Gastroesophageal sphincter (tissue), 4 donors: ENCODE results near the gene REEP1. TPM values are rescaled to one million over a fixed set of nuclear protein-coding genes. Genes with fewer than 3 reads are reported as not detected.

Source experiments
- ATAC-seq: fragments of 150-250 bp; one replicate; pipeline ENCODE4 v1.9.1; 2016; ENCODE audit warnings: mild to moderate bottlenecking, moderate library complexity
- H3K27ac ChIP-seq, 4 donors: fragments of 200-600 bp; sonication (generic) in 3 of 4; 1 replicate in 3 of 4; 2 replicates in 1 of 4; pipeline ENCODE4 v1.5.1; 2016 to 2019
- H3K27me3 ChIP-seq: fragments of 200-600 bp; sonication (generic); one replicate; pipeline ENCODE4 v1.5.1; 2019
- H3K36me3 ChIP-seq, 2 donors: fragments of 200-600 bp; sonication (generic); one replicate each; pipeline ENCODE4 v1.5.1; 2019; ENCODE audit warnings: control low read depth in 1 of 2
- H3K4me1 ChIP-seq, 3 donors: fragments of 200-600 bp; sonication (generic); 1 replicate in 2 of 3; 2 replicates in 1 of 3; pipeline ENCODE4 v1.5.1; 2016 to 2019; ENCODE audit warnings: control low read depth in 2 of 3
- H3K4me3 ChIP-seq, 2 donors: fragments of 200-600 bp; sonication (generic); one replicate each; pipeline ENCODE4 v1.5.1; 2019; ENCODE audit warnings: mild to moderate bottlenecking in 1 of 2, moderate library complexity in 1 of 2
- H3K9me3 ChIP-seq, 3 donors: fragments of 200-600 bp; sonication (generic); one replicate each; pipeline ENCODE4 v1.5.1; 2017 to 2019; ENCODE audit warnings: control low read depth in 2 of 3
- CTCF ChIP-seq, 4 experiments: fragments of 200-600 bp in 2 of 4; fragments of 450-650 bp in 2 of 4; sonication (generic) in 1 of 4; IDR thresholded peaks; one replicate each; pipeline ENCODE4 v1.5.1; 2017 to 2019; ENCODE audit warnings: antibody characterized with exemption in 4 of 4, mild to moderate bottlenecking in 2 of 4, moderate library complexity in 2 of 4
- EP300 ChIP-seq: sonication (generic); formaldehyde crosslinking; IDR thresholded peaks from one replicate; pipeline ENCODE4 v1.6.1; 2017; ENCODE audit warnings: antibody characterized with exemption, mild to moderate bottlenecking
- POLR2A ChIP-seq, 2 donors: fragments of 450-650 bp; IDR thresholded peaks; one replicate each; pipeline ENCODE4 v1.6.1; 2017; ENCODE audit warnings: antibody characterized with exemption in 2 of 2, mild to moderate bottlenecking in 2 of 2, moderate library complexity in 1 of 2
- POLR2AphosphoS5 ChIP-seq: sonication (generic); formaldehyde crosslinking; IDR thresholded peaks from one replicate; pipeline ENCODE4 v1.6.1; 2017; ENCODE audit warnings: antibody characterized with exemption
- WGBS, 2 donors: methylation state at CpG; one replicate each; pipeline ENCODE4 v1.1.5; 2018; ENCODE audit warnings: low coverage in 1 of 2; 5-methylcytosine and 5-hydroxymethylcytosine counted together
- total RNA-seq, 4 donors: library from RNA; depleted of rRNA; stranded (reverse); fragments of >200 nt; gene quantifications; one replicate each; pipeline ENCODE4 v1.1.0, GENCODE V29; 2016

REEP1 gene
- total RNA-seq, 4 donors from 2014 or later, result 22.9 to 107 (median 70.7) TPM

DNA sequence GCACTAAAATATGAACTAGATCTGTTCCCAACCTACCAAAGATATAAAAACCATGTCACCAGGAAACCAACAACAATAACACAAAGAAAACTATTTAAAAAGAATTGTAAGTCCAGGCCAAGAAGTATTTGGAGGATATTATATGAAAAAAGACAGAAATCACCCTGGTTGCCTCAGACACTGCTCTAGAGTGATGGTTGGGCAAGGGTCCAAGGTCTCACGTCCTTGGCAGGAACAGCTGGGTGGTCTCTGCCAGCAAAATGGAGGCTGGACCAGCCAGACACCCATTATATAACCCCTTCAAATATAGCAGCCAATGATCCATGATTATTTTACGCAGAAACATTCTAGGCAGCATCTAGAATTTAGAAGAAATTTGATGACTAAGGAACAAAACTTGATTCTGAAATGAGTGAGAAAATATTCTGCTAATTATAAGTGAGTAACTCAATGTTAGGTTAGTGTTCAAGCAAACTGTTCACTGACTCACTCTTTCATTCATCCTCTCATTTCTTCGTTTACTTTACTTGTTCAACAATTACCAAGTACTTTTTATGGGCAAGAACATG is 102.8 kb downstream of the REEP1 start:
- no peaks in the 10 kb centered on the region for H3K27me3 ChIP-seq
- H3K4me3 ChIP-seq, result no peak overlapping the region
- TF ChIP-seq CTCF (IDR thresholded peaks at IDR 0.05) (no peak), POLR2AphosphoS5 (peak; percentile 59)
- H3K27ac ChIP-seq, result peak overlapping the region; percentile 34 to 98 (median 78)
- 16 to 21% methylated on average over 3 of the region's 3 CpGs for WGBS, 2 donors
- H3K36me3 ChIP-seq, result peaks cover 0 to 8% of the 10 kb centered on the region in 2 donors
- peak; percentile 47 for ATAC-seq
- H3K4me1 ChIP-seq, result peaks cover 0 to 37% (median 7%) of the 10 kb centered on the region in 3 donors
- no peaks in the 10 kb centered on the region for H3K9me3 ChIP-seq

GRCh38 chr2:86233436-86233835 is 104.0 kb downstream of the REEP1 start:
- Histone ChIP-seq H3K27me3 (no peaks in the 10 kb centered on the region), H3K36me3 (peaks cover 0 to 8% of the 10 kb centered on the region in 2 donors), H3K4me1 (peaks cover 0 to 29% (median 7%) of the 10 kb centered on the region in 3 donors), H3K27ac (peak overlapping the region in 3 of 4 donors; percentile 77 to 98 (median 80)), H3K9me3 (no peaks in the 10 kb centered on the region), H3K4me3 (no peak overlapping the region)
- 15 to 53% methylated on average over 2 to 4 of the region's 4 CpGs for WGBS, 2 donors
- no peak for ATAC-seq
- TF ChIP-seq EP300, result no peak
- TF ChIP-seq POLR2AphosphoS5, result no peak
- TF ChIP-seq POLR2A (IDR thresholded peaks at IDR 0.05), result no peak
- no peak for TF ChIP-seq CTCF (IDR thresholded peaks at IDR 0.05)

- no peak for TF ChIP-seq EP300
- no peak for TF ChIP-seq POLR2A (IDR thresholded peaks at IDR 0.05)
- TF ChIP-seq POLR2AphosphoS5, result no peak
- no peak for TF ChIP-seq CTCF (IDR thresholded peaks at IDR 0.05)
- Histone ChIP-seq H3K4me3 (no peak overlapping the region), H3K9me3 (no peaks in the 10 kb centered on the region), H3K4me1 (peaks cover 0 to 26% (median 7%) of the 10 kb centered on the region in 3 donors), H3K27ac (peak overlapping the region in 3 of 4 donors; percentile 42 to 98 (median 80)), H3K36me3 (peaks cover 0 to 8% of the 10 kb centered on the region in 2 donors), H3K27me3 (no peaks in the 10 kb centered on the region)
- 60 to 73% methylated on average over 1 to 6 of the region's 6 CpGs for WGBS, 2 donors
- no peak for ATAC-seq
These were observed 104.5 kb downstream of the REEP1 start for GRCh38 chr2:86232910-86233309.

DNA sequence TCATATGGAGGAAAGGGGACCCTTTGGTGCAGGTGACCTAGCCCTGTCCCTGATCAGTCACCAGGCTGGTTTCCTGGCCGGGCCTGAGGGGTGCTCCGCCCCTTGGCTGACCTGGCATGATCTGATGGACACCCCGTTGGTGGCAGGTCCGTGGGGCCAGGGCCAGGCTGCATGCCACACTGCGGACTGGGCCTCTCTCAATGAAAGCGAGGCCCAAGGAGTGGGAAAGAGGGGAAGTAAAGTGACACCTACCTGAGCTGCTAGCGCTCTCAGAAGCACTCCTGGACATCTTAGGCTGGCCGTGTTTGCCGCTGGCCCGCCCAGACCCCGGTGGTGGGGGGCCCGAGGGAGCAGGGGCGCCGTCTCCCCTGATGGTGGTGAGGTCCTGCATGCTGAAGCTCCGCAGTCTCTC is 105.0 kb downstream of the REEP1 start:
- peaks cover 0 to 8% of the 10 kb centered on the region in 2 donors for H3K36me3 ChIP-seq
- no CpG with 5 or more reads among the region's 15 CpGs for WGBS, 2 donors
- no peak for TF ChIP-seq EP300
- no peak for TF ChIP-seq POLR2AphosphoS5
- TF ChIP-seq POLR2A (IDR thresholded peaks at IDR 0.05), result no peak
- no peak for TF ChIP-seq CTCF (IDR thresholded peaks at IDR 0.05)
- peak overlapping the region in 3 of 4 donors; percentile 38 to 98 (median 42) for H3K27ac ChIP-seq
- no peaks in the 10 kb centered on the region for H3K9me3 ChIP-seq
- no peaks in the 10 kb centered on the region for H3K27me3 ChIP-seq
- H3K4me1 ChIP-seq, result peaks cover 0 to 26% (median 7%) of the 10 kb centered on the region in 3 donors
- no peak for ATAC-seq
- no peak overlapping the region for H3K4me3 ChIP-seq
